Mammary epithelial cell (primary cell): ENCODE results near the gene FLRT2.

ENCODE experiments used
- EZH2 ChIP-seq: IDR thresholded peaks from 2 replicates; pipeline ENCODE4 v1.6.1; 2012; ENCODE audit warnings: low read length, inconsistent platforms, borderline replicate concordance
- TF ChIP-seq, protein P1 (sequence below), 2 donors: IDR thresholded peaks in 1 of 2; conservative IDR thresholded peaks in 1 of 2; 2 replicates each; pipeline ENCODE4 v1.5.1; 2011 to 2012; ENCODE audit warnings: inconsistent platforms in 2 of 2, low read length in 2 of 2, mild to moderate bottlenecking in 2 of 2, control low read depth in 1 of 2, low read depth in 1 of 2; ENCODE audit not compliant: insufficient read depth in 1 of 2; ENCODE audit errors: extremely low read depth in 1 of 2

DNA sequence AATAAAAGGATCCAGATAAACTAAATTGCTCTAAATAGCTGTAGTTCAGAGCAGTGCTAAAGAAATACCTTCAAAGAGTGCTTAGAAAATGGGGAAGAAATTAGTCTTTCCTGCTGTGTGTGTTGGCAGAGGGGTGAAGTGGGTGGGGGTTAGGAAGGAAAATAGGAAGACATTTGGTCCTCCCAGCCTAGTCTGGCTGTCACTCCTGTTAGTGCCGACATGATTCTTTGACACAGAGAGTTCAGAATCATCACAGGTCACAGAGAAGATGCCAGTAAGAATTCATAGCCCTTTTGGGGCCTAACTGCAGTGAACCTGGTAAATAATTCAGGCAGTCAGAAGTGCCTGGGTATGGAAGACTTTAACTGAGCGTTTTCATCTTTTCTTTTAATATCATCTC lies 74.8 kb downstream of the FLRT2 start:
- TF ChIP-seq, protein P1, sequence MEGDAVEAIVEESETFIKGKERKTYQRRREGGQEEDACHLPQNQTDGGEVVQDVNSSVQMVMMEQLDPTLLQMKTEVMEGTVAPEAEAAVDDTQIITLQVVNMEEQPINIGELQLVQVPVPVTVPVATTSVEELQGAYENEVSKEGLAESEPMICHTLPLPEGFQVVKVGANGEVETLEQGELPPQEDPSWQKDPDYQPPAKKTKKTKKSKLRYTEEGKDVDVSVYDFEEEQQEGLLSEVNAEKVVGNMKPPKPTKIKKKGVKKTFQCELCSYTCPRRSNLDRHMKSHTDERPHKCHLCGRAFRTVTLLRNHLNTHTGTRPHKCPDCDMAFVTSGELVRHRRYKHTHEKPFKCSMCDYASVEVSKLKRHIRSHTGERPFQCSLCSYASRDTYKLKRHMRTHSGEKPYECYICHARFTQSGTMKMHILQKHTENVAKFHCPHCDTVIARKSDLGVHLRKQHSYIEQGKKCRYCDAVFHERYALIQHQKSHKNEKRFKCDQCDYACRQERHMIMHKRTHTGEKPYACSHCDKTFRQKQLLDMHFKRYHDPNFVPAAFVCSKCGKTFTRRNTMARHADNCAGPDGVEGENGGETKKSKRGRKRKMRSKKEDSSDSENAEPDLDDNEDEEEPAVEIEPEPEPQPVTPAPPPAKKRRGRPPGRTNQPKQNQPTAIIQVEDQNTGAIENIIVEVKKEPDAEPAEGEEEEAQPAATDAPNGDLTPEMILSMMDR (conservative IDR thresholded peaks at IDR 0.05 in 1 of 2, IDR thresholded peaks at IDR 0.05 in 1 of 2; ENCODE audit: extremely low read depth in 1 of 2, insufficient read depth in 1 of 2, low read depth in 1 of 2, low read length in 2 of 2) = no peak
- TF ChIP-seq EZH2 = no peak
